ENCODE results near the gene STAT1.

GRCh38 chr2:190974629-190975361 lies 39.2 kb downstream of the STAT1 start:
- TF ChIP-seq EZH2 (IDR thresholded peaks at IDR 0.05) (no peak), POLR2AphosphoS5 (IDR thresholded peaks at IDR 0.05; ENCODE audit: borderline replicate concordance, low read depth, low read length) (no peak), FOXP2 (optimal IDR thresholded peaks at IDR 0.05; ENCODE audit: control extremely low read depth, extremely low read length, insufficient read depth) (no peak)
